Stimulated activated CD4-positive, alpha-beta T cell treated with anti-CD3 and anti-CD28 coated beads, Interleukin-15, amount 100 ng/mL, for 48 hours (primary cell): ENCODE data around the gene CACNA1F.
A peak's percentile ranks its signal among the peaks of the same experiment; 100 is the strongest.

Experiments
- DNase-seq, 2 donors: peaks; one replicate each; pipeline ENCODE4 v3.0.0-alpha.2; 2020; ENCODE audit warnings: low read depth in 2 of 2

CACNA1F gene

DNA sequence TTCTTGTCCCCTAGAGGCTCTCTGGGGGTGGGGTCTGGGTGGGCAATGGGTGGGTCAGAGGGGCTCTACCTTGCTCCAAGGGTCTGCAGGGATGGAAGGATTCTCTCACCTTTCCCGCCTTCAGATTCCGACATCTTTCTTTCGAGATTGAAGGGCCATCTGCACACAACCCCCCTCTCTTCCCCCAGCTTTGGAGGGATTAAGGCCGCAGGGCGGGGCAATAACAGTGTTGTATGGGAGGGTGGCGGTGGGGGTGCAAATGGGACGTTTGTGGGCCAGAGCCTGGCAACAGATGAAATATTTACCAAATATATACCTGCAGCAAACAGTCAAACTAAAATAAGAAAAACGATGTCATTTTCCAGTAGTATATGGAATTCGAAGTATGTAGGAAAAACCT, at the start of gene CACNA1F:
Gene CACNA1F, minus strand, starts transcription at position 165 of the 400 bp plus-strand sequence. Its CDS starts 31 bp downstream, at position 134.
- no peak for DNase-seq

DNA sequence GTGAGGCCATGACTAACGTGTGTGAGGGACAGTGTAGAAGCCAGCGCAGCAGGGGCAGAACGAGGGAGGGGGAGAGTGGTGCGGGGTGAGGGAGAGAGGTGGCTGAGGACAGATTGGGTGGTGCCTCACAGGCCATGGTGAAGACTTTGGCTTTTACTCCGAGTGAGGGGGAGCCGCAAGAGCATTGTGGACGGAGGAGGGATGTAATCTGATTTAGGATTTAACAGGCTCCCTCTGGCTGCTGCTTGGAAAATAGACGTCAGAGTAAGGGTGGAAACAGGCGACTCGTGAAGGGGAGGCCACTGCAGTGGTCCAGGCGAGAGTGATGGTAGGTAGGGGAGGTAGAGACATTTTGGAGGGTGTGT, 49.5 kb upstream of the CACNA1F start:
- DNase-seq = no peak

DNA sequence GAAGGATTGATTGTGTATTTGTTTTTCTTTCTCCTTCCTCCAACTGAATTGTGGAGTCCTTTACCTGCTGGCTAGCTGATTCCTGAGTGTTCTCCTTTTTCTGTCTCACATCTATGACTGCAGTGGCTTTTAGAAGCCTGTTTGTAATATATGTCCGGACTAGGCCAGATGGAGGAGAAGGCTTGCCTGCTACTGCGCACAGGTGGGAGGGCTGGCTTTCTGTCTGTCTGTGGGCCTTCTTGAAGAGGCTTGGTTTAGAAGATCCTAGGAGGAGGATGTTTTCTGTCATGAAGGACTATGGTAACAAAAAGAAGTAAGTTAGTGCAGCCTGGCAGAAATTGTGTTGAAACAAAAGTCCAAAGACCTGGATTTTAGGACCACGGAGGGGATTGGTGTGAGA, 44.9 kb upstream of the CACNA1F start:
- no peak for DNase-seq

DNA sequence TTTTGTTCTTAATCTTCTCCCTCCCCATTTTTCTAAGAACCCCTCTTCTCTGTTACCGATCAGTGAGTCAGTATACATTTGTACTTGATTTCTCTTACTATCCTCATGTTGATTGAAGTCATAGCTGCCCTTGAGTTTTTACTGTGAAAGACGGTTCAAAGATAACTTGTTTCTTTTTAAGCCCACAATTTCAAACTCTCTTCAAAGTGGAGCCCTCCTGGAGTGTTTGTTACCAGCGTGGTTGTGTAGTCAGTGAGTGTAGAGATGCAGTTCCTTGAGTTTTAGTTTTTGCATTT, 44.3 kb upstream of the CACNA1F start:
- no peak for DNase-seq

DNA sequence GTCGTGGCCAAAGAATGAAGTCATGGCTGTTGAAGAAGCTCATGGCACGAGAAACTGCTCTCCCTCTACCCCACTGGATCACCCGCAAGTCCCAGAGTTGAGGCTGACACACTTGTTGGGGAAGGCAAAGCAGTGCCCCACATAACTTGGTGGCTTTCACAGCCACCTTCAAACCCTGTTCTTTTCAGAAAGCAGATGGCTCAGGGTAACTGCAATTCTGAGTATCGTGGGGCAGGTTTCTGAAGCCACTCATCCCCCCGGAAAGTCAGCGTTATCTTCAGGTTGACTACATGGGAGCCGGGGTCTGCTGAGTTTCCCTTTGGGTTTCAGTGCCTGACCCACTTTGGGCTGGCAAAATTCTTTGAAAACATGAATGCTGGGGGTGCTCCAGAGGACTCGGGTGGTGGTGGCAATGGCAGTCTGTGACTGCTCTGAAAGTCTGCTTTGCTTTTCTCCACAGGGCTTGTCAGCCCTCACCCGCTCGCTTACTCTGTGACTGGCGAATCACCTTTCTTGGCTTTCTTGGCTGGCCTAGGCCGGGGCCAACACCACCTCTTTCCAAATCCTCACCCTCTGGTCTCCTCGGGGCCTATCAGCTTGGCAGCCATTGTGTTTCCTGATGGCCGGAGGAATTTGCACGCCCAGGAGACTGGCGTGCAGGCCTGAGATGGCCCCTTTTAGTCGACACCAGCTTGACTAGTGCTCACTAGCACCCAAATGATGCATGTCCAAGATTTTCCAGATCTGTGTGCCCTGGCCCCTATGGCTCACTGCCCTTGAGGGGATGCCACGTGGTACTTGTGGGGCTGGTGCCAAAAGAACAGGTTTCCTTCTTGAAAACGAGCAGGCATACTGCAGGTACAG, 43.8 kb upstream of the CACNA1F start:
- no peak for DNase-seq

DNA sequence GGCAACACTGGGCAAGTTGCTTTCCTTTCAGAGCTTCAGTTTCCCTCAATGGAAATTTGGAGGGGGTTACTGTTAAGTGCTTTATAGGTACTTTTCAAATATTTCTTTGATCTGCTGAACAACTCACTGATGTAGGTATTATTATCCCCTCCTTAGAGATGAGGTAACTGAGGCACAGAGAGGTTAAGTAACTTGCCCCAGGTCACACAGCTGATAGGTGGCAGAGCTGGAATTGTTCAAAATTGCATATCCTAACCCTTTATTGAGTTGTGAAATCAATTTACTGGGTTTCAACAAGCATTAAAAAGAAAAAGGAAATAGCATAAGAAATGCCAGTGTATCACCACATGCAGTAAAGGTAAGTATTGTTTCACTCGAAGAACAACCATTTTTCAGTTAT, 43.1 kb upstream of the CACNA1F start:
- no peak for DNase-seq

DNA sequence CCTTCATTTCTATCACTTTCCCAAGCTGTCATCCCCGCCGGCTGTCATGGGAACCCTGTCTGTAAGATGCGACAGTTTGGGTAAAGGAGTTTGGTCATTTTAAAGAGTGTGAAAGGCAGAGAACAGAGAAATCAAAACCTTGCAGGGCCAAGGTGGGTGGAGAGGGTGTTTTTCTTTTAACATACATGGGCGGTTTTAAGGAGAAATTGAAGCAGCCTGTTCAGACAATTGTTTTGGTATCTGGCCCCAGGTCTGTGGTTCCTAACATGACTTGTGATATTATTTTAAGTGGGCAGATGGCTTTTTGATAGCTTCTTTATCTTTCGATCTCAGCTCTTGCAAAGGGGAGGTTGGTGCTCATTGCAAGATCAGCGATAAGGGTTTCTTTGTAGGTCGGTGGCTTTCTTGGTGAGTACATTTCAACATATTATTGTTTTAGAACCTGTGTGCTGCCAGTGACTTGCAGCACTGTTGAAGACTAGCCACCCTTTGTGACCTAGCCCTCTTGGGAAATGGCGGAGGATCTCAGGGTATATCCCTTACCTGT, 40.1 kb upstream of the CACNA1F start:
- no peak for DNase-seq

DNA sequence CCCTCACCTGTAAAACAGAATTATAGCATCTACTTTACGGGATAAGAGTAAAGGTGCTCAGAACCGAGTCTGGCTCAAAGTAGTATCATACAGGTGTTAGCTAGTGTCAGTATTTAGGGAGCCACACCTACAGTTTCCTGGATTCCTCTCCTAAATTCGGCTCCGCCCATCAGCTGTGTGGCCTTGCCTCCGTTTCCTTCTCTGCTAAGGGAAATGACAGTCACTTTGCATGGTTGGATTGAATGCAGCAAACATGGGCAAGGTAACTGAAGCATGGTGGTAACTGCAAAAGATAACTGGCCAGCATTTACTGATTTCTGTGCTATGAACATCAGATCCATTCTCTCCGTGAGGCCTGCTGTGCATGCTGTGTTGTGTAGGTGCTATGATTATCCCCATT, 39.3 kb upstream of the CACNA1F start:
- DNase-seq = no peak

DNA sequence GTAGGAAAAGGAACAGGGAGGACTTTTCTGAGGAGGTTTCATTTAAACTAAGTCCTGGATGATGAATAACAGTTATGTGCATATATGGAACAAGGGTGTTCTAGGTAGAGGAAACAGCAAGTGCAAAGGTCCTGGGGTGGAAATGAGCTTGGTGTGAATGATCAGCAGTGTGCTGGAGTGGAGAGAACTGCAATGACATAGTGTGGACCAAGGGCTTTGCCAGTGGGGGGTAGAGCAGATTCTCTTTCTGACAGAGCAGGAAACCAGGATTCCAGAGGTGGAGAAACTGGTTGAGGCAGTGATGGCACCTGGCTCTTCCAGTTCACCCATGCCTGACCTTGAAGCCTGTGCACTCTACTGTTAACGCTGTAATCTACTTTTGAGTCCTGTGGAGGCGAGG, 38.2 kb upstream of the CACNA1F start:
- DNase-seq = no peak

DNA sequence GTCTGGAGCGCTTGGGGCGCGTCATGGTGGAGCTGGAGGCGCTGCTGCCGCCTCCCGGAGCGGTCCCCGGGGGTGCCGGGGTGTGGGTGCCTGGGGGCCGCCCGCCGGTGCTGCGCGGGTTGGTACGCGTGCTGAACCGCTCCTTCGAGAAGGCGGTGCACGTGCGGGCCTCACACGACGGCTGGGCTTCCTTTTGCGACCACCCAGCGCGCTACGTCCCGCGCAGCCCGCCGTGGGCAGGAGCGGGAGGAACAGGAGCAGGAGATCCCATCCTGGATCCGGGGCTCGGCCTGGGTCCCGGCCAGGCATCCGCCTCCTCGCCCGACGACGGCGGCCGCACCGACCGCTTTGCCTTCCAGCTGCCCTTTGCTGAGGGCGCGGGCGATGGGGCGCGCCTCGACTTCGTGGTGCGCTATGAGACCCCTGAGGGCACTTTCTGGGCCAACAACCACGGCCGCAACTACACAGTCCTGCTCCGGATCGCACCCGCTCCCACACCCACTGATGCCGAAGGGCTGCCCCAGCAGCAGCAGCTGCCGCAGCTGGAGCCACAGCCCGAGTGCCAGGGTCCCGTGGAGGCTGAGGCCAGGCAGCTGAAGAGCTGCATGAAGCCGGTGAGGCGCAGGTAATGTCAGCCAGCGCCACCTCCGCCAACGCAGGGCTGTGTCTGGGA, 37.2 kb upstream of the CACNA1F start:
- DNase-seq = no peak

DNA sequence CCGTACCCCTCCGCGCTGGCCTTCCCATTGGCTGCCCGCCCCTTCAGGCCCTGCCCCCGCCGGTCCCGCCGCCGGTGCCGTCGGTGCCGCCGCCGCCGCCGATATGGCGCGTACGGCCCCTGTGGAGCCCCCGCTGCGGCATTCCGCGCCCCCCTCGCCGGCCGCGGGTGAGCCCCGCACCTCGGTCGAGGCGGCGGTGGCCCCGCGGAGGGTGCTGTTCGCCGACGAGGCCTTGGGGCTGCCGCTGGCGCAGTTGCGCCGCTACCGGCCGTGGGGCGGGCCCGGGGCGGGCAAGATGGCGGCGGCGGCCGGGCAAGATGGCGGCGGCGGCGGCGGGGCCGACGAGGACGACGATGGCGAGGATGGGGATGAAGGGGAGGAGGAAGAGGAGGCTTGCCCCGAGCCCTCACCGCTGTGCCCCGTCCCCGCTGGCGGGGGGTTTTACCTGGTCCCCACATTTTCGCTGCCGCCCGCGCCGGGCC, 36.7 kb upstream of the CACNA1F start, which contains the start of gene PPP1R3F:
Gene PPP1R3F, plus strand, starts transcription at position 27 of the 482 bp plus-strand sequence. Its CDS starts 77 bp downstream, at position 104.
- no peak for DNase-seq

DNA sequence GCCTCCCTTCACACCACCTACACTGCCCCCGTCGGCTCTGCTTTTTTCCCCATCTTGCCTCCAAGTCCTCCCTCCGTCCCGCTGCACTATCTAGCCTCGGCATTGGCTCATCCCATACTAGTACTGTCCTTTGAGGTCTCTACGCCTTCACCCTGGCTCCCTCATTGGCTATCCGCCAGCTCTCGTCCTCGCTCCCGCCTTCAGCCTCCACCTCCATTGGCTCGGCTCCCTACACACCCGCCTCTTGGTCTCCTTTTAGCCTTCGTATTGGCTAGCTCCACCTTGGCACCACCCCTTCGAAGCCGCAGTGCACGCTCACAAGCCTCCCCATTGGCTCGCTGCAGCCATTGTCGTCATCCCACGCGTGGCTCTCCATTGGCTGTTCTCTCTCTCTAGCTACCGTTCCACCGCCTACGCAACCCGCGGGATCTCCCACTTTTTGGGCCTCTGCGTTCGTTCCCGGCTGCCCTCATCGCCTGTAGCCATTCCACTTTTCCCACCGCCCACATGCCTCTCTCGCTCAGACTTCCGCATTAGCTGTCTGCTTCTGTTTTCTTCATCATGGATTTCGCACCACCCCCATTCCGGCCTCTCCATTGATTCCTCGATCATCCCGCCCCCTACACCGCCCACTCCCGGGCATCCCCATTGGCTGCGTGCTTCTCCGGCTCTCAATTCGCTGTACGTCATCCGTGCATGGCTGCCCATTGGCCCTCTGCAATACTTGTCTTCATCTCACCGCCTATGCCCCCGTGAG, 36.0 kb upstream of the CACNA1F start:
- peak; percentile 91 to 94 for DNase-seq

DNA sequence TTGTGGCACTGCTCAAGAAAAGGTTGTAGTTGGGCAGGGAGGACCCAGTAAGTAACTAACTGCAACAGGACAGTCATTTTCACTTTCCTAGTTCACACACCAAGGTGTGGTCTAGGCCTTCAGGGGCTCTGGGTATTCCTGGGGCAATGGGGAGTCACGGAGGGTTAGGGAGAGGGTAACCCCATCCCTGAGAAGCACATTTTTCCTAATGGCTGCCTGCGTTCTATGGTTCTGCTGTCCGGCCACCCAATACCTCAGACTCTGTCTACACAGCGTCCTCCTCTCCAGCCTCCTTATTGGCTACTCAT, 35.5 kb upstream of the CACNA1F start:
- no peak for DNase-seq

DNA sequence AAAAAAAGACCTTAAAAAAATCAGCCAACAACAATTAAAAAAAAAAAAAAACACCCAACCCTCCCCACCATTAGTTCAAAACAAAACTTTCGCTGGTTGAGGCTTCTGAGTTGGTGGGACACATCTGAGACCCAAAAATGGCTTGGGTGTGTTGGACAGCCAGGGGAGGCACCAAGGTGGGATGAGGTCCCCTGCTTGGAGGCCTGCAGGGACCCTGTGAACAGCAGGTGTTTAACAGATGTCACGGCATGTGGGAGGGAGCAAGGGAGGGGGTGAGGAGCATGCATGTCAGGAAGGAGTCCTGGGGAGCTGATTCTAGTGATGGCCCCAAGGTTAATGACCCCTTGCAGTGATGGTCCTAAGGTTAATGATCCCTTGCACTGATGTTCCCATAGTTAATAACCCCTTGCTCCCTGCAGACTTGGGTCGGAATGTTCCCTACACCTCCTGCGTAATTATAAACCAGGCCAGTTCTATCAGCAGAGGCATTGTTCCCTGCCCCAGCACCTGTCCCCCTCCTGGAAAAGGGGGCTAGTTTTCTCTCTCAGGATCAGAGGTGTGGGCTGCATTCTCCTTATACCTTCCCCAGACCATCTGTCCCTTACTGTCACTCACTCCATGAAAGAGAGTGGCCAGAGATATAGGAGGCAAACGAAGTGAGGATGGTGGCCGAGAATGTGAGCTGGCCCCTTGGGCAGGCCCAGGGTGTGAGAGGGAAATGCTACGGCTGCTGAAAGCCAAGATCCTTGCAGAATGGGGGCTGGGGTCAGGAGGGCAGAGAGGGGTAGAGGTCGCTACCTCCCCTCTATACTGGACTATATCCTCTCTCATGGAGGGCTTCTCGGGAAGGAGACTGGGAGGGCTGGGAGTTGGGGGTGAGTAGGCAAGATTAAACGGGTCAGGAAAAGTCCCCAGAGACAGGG, 33.6 kb upstream of the CACNA1F start:
- no peak for DNase-seq

DNA sequence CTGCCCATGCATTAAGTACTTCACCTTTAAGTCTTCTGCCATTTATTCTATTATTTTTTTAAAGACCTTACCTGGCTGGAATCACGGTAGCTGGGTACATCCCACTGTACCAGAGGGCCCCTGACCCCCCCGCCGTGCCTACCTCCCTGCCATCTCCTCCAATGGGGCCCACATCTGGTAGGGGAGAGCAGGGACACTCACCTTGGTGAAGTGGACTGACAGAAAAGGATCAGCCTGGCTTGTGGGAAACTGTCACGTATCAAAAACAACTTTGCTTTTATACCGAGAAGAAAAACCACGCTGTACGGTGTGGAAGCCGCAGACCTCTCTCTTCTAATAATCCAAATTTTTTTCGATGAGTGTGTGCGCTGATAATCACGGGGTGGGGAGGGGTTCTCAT, 31.3 kb upstream of the CACNA1F start, which contains the start of gene FOXP3:
Gene FOXP3, minus strand, starts transcription at position 251 of the 400 bp plus-strand sequence. CDS start 6,205 bp downstream, outside the sequence.
- no peak for DNase-seq

DNA sequence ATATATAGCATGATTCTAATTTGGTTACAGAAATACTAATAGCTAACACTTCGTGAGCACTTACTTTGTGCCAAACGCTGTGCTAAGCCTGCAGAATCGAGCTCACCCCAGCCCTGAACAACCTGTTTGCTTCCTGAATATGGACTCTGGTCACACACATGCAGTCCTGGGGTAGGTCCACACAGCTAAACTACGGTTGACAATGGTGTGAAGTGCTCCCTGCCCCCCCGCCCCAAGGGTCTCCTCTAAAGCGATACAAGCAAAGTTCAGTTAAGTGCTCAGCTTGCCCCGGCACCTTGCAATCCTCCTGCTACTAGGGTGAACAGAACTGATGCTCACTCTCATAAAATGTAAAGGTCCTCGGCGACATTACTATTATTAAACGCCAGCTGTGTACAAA, 30.5 kb upstream of the CACNA1F start:
- no peak for DNase-seq

DNA sequence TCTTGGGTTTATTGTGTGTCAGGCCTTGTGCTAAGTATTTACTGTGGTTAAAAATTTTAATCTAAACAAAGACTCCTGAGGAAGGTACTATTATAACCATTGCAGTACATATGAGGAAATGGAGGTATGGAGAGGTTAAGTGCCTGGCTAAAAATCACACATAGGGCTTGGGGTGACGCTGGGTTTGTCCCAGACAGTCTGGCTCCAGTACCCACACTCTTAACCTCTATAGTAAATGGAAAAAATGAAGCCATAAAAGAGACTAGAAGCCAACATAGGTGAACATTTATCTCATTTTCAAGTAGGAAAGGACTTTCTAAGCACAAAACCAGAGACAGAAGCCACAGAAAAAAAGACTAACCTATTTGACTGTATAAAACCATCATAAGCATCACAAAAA, 29.5 kb upstream of the CACNA1F start:
- DNase-seq = no peak

DNA sequence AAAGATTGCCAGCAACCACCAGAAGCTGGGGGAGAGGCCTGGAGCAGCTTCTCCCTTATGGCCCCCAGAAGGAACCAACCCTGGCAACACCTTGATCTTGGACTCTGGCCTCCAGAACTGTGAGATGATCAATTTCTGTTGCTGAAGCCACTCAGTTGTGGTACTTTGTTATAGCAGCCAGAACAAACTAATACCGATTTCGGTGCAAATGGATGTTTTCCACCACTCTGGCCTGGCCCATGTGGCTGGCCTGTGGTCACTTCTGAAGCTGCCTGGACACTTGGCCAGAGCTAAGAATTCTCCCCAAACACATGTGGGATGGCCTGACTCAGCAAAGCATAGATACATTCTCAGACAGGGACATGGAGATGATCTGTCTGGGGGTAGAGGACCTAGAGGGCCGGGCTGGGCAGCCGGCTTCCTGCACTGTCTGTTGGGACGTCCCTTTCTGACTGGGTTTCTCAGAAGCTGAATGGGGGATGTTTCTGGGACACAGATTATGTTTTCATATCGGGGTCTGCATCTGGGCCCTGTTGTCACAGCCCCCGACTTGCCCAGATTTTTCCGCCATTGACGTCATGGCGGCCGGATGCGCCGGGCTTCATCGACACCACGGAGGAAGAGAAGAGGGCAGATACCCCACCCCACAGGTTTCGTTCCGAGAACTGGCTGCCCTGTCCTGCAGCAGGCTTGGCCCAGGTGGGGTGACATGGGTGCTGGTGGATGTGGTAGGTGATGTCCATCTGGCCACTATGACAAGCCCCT, 27.3 kb upstream of the CACNA1F start:
- no peak for DNase-seq

DNA sequence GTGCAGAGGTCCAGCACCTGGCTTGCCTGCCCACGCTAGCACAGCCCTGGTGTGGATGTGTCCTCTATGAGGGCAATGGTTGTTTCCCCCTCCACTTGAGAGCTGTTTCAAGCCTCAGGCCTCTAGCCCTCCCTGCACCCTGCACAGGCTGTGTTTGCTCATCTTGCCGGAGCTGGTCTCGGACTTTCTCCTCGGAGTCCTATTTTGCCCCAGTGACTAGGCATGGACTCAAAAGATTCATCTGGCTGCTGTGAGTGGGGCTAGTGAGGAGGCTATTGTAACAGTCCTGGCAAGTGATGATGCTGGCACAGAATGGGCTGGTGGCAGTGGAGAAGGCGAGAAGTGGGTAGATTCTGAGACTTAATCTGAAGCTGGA, 25.6 kb upstream of the CACNA1F start:
- no peak for DNase-seq
